Activated naive CD4-positive, alpha-beta T cell treated with anti-CD3 and anti-CD28 coated beads, Interleukin-2, amount 50 U/mL, for 72 hours (primary cell): Measurements from ENCODE around the gene C4orf50. TPM values are rescaled to one million over a fixed set of nuclear protein-coding genes. Genes with fewer than 3 reads are reported as not detected.

Source experiments
- ATAC-seq, 2 donors: fragments of 150-1000 bp; cut with Tn5 transposase; 2 replicates each; pipeline ENCODE4 v1.10.0; 2021; ENCODE audit warnings: mild to moderate bottlenecking in 2 of 2, moderate library complexity in 2 of 2
- DNase-seq, 2 donors: peaks; one replicate each; pipeline ENCODE4 v3.0.0; 2021 to 2022; ENCODE audit warnings: low spot score in 2 of 2
- H3K27ac Mint-ChIP-seq, 2 donors: one replicate each; pipeline ENCODE4 v1.8.0; 2022; ENCODE audit warnings: mild to moderate bottlenecking in 2 of 2, mixed read lengths in 2 of 2
- H3K36me3 Mint-ChIP-seq, 2 donors: one replicate each; pipeline ENCODE4 v1.8.0; 2022; ENCODE audit warnings: mixed read lengths in 2 of 2
- H3K9me3 Mint-ChIP-seq, 2 donors: one replicate each; pipeline ENCODE4 v1.8.0; 2022; ENCODE audit warnings: mixed read lengths in 2 of 2
- total RNA-seq, 2 donors: library from RNA; stranded (reverse); gene quantifications; one replicate each; pipeline ENCODE4 v1.2.3, GENCODE V29; 2022

The C4orf50 gene
- total RNA-seq, 2 donors from 2014 or later = 0.12 TPM; not detected in 1

- Mint-ChIP-seq H3K27ac (no peak overlapping the region), H3K36me3 (peaks cover 9 to 30% of the 10 kb centered on the region in 2 donors), H3K9me3 (peaks cover 0 to 11% of the 10 kb centered on the region in 2 donors)
- no peak for ATAC-seq
- no peak for DNase-seq
Measured at GRCh38 chr4:5890063-5890727, 128.0 kb downstream of the C4orf50 start.

GRCh38 chr4:5889002-5889696, 129.1 kb downstream of the C4orf50 start:
- DNase-seq = no peak
- Mint-ChIP-seq H3K36me3 (peaks cover 9 to 30% of the 10 kb centered on the region in 2 donors), H3K27ac (no peak overlapping the region), H3K9me3 (peaks cover 0 to 14% of the 10 kb centered on the region in 2 donors)
- ATAC-seq = no peak

- peaks cover 0 to 11% of the 10 kb centered on the region in 2 donors for H3K9me3 Mint-ChIP-seq
- H3K27ac Mint-ChIP-seq = no peak overlapping the region
- H3K36me3 Mint-ChIP-seq = peaks cover 9 to 27% of the 10 kb centered on the region in 2 donors
- DNase-seq = no peak
- ATAC-seq = no peak
Measured at GRCh38 chr4:5888222-5889001, 129.8 kb downstream of the C4orf50 start.

- no peak for DNase-seq
- ATAC-seq = no peak
- peaks cover 0 to 8% of the 10 kb centered on the region in 2 donors for H3K9me3 Mint-ChIP-seq
- H3K36me3 Mint-ChIP-seq = peaks cover 9 to 24% of the 10 kb centered on the region in 2 donors
- no peak overlapping the region for H3K27ac Mint-ChIP-seq
Measured at GRCh38 chr4:5887361-5888221, 130.6 kb downstream of the C4orf50 start.

- Mint-ChIP-seq H3K27ac (no peak overlapping the region), H3K9me3 (peaks cover 0 to 8% of the 10 kb centered on the region in 2 donors), H3K36me3 (peaks cover 9 to 24% of the 10 kb centered on the region in 2 donors)
- DNase-seq = no peak
- no peak for ATAC-seq
Measured at GRCh38 chr4:5887011-5887360, 131.2 kb downstream of the C4orf50 start.

- DNase-seq (no peak), ATAC-seq (no peak)
- H3K36me3 Mint-ChIP-seq = peaks cover 0 to 13% of the 10 kb centered on the region in 2 donors
- no peak overlapping the region for H3K27ac Mint-ChIP-seq
- peaks cover 0 to 4% of the 10 kb centered on the region in 2 donors for H3K9me3 Mint-ChIP-seq
Measured at GRCh38 chr4:5885733-5886132, 132.5 kb downstream of the C4orf50 start.

- Mint-ChIP-seq H3K36me3 (peaks cover 0 to 11% of the 10 kb centered on the region in 2 donors), H3K9me3 (peaks cover 0 to 4% of the 10 kb centered on the region in 2 donors), H3K27ac (no peak overlapping the region)
- ATAC-seq = no peak
- DNase-seq = no peak
Measured at GRCh38 chr4:5884796-5885195, 133.4 kb downstream of the C4orf50 start.

- H3K9me3 Mint-ChIP-seq = peaks cover 0 to 8% of the 10 kb centered on the region in 2 donors
- peaks cover 0 to 2% of the 10 kb centered on the region in 2 donors for H3K36me3 Mint-ChIP-seq
- no peak overlapping the region for H3K27ac Mint-ChIP-seq
- no peak for ATAC-seq
- no peak for DNase-seq
Measured at GRCh38 chr4:5883916-5884315, 134.3 kb downstream of the C4orf50 start.

GRCh38 chr4:5882947-5883346, 135.3 kb downstream of the C4orf50 start:
- DNase-seq (no peak), ATAC-seq (no peak)
- H3K9me3 Mint-ChIP-seq = peaks cover 0 to 9% of the 10 kb centered on the region in 2 donors
- no peaks in the 10 kb centered on the region for H3K36me3 Mint-ChIP-seq
- H3K27ac Mint-ChIP-seq = no peak overlapping the region

- Mint-ChIP-seq H3K36me3 (no peaks in the 10 kb centered on the region), H3K27ac (no peak overlapping the region), H3K9me3 (peaks cover 0 to 9% of the 10 kb centered on the region in 2 donors)
- ATAC-seq = no peak
- DNase-seq = no peak
Measured at GRCh38 chr4:5881340-5881739, 136.9 kb downstream of the C4orf50 start.

GRCh38 chr4:5878359-5878758, 139.9 kb downstream of the C4orf50 start:
- no peak for DNase-seq
- ATAC-seq = no peak
- Mint-ChIP-seq H3K9me3 (peaks cover 0 to 10% of the 10 kb centered on the region in 2 donors), H3K27ac (no peak overlapping the region), H3K36me3 (peaks cover 0 to 4% of the 10 kb centered on the region in 2 donors)

GRCh38 chr4:5877392-5877791, 140.8 kb downstream of the C4orf50 start:
- no peak for DNase-seq

GRCh38 chr4:5874811-5875449, 143.3 kb downstream of the C4orf50 start:
- Mint-ChIP-seq H3K9me3 (peaks cover 0 to 10% of the 10 kb centered on the region in 2 donors), H3K36me3 (peaks cover 5 to 9% of the 10 kb centered on the region in 2 donors), H3K27ac (no peak overlapping the region)
- ATAC-seq = no peak
- no peak for DNase-seq

More at GRCh38 chr4:5877392-5877791, 140.8 kb downstream of the C4orf50 start:
- Mint-ChIP-seq H3K36me3 (peaks cover 5 to 9% of the 10 kb centered on the region in 2 donors), H3K9me3 (peaks cover 0 to 10% of the 10 kb centered on the region in 2 donors), H3K27ac (no peak overlapping the region)
- ATAC-seq = no peak

GRCh38 chr4:5870701-5871100, 147.5 kb downstream of the C4orf50 start:
- ATAC-seq (no peak), DNase-seq (no peak)
- H3K27ac Mint-ChIP-seq = no peak overlapping the region
- peaks cover 0 to 5% of the 10 kb centered on the region in 2 donors for H3K9me3 Mint-ChIP-seq
- H3K36me3 Mint-ChIP-seq = peaks cover 5 to 9% of the 10 kb centered on the region in 2 donors

- DNase-seq (no peak), ATAC-seq (no peak)
- peaks cover 0 to 5% of the 10 kb centered on the region in 2 donors for H3K9me3 Mint-ChIP-seq
- peaks cover 5 to 9% of the 10 kb centered on the region in 2 donors for H3K36me3 Mint-ChIP-seq
- no peak overlapping the region for H3K27ac Mint-ChIP-seq
Measured at GRCh38 chr4:5869966-5870619, 148.1 kb downstream of the C4orf50 start.
